Muscle layer of duodenum (tissue), 2 donors: ENCODE data around the gene UBE3D.

ENCODE experiments used
- H3K27ac ChIP-seq: one replicate; pipeline ENCODE4 v1.7.0; 2013; ENCODE audit warnings: mild to moderate bottlenecking, low read length
- H3K27me3 ChIP-seq: one replicate; pipeline ENCODE4 v1.7.0; 2013; ENCODE audit warnings: low read depth, mild to moderate bottlenecking, control low read depth, low read length
- H3K36me3 ChIP-seq, 2 donors: one replicate each; pipeline ENCODE4 v1.7.0; 2013; ENCODE audit warnings: low read length in 2 of 2, control low read depth in 1 of 2, mild to moderate bottlenecking in 1 of 2; ENCODE audit not compliant: insufficient read depth in 2 of 2, control insufficient read depth in 1 of 2
- H3K4me1 ChIP-seq, 2 donors: one replicate each; pipeline ENCODE4 v1.7.0; 2013; ENCODE audit warnings: low read length in 2 of 2, mild to moderate bottlenecking in 2 of 2, control low read depth in 1 of 2, moderate library complexity in 1 of 2; ENCODE audit not compliant: insufficient read depth in 2 of 2, control insufficient read depth in 1 of 2
- H3K4me3 ChIP-seq, 2 donors: one replicate each; pipeline ENCODE4 v1.7.0; 2013; ENCODE audit warnings: low read length in 2 of 2, low read depth in 1 of 2, mild to moderate bottlenecking in 1 of 2
- H3K9me3 ChIP-seq, 2 donors: one replicate each; pipeline ENCODE4 v1.7.0; 2013; ENCODE audit warnings: low read length in 2 of 2, control low read depth in 1 of 2, mild to moderate bottlenecking in 1 of 2; ENCODE audit not compliant: control insufficient read depth in 1 of 2
- donor health status: healthy.

UBE3D gene

GRCh38 chr6:82971877-82972460 lies 93.7 kb downstream of the UBE3D start:
- Histone ChIP-seq H3K36me3 (no peaks in the 10 kb centered on the region), H3K27ac (no peak overlapping the region), H3K4me3 (no peak overlapping the region), H3K27me3 (no peaks in the 10 kb centered on the region), H3K9me3 (no peaks in the 10 kb centered on the region), H3K4me1 (no peaks in the 10 kb centered on the region)

- H3K4me1 ChIP-seq, result no peaks in the 10 kb centered on the region
- no peak overlapping the region for H3K27ac ChIP-seq
Measured at GRCh38 chr6:82970839-82971238, 94.8 kb downstream of the UBE3D start.

DNA sequence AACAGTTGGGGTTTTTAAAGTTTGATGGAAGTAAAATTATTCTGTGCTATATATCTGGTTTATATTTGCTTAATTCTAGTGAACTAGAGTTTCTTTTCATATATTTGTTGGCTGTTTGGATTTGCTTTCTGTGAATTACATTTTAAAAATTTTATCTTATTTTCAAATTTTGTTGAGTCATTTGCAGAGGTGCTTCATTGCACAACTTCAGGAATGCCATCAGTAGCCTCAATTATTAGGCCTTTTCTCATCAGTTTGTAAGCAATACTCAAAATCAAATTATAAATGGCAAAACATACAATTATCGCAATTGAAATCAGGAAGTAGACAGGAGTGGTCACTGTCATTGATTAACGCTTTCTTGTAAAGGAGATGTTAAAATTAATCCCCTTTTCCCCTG lies 96.9 kb downstream of the UBE3D start:
- no peak overlapping the region for H3K27ac ChIP-seq
- no peak overlapping the region for H3K4me3 ChIP-seq
- no peaks in the 10 kb centered on the region for H3K36me3 ChIP-seq
- H3K27me3 ChIP-seq, result no peaks in the 10 kb centered on the region
- no peaks in the 10 kb centered on the region for H3K4me1 ChIP-seq
- H3K9me3 ChIP-seq, result no peaks in the 10 kb centered on the region

More at GRCh38 chr6:82970839-82971238, 94.8 kb downstream of the UBE3D start:
- no peak overlapping the region for H3K4me3 ChIP-seq
- no peaks in the 10 kb centered on the region for H3K36me3 ChIP-seq
- no peaks in the 10 kb centered on the region for H3K27me3 ChIP-seq
- no peaks in the 10 kb centered on the region for H3K9me3 ChIP-seq

DNA sequence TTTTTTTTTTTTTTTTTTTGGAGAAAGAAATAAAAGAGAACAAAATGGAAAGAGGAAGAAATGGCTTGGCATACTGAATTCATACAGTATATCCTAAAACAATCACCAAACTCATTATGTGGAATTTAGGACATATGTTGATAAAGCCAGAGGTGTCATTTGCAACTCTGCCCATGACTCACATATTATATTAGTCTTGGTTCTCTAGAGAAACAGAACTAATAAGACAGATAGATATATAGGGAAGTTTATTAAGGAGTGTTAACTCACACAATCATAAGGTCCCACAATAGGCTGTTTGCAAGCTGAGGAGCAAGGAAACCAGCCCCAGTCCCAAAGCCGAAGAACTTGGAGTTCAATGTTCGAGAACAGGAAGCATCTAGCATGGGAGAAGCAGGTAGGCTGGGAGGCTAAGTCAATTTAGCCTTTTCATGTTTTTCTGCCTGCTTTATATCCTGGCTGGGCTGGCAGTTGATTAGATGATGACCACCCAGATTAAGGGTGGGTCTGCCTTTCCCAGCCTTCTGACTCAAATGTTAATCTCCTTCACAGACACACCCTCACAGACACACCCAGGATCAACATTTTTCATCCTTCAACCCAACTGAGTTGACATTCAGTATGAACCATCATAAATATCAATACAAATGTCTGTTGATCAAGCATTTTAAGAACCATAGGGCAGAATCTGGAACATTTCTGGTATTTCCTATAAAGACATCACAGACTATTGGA lies 102.3 kb downstream of the UBE3D start:
- no peaks in the 10 kb centered on the region for H3K9me3 ChIP-seq
- no peaks in the 10 kb centered on the region for H3K36me3 ChIP-seq
- H3K4me1 ChIP-seq, result no peaks in the 10 kb centered on the region
- H3K4me3 ChIP-seq, result no peak overlapping the region
- no peak overlapping the region for H3K27ac ChIP-seq
- H3K27me3 ChIP-seq, result no peaks in the 10 kb centered on the region

DNA sequence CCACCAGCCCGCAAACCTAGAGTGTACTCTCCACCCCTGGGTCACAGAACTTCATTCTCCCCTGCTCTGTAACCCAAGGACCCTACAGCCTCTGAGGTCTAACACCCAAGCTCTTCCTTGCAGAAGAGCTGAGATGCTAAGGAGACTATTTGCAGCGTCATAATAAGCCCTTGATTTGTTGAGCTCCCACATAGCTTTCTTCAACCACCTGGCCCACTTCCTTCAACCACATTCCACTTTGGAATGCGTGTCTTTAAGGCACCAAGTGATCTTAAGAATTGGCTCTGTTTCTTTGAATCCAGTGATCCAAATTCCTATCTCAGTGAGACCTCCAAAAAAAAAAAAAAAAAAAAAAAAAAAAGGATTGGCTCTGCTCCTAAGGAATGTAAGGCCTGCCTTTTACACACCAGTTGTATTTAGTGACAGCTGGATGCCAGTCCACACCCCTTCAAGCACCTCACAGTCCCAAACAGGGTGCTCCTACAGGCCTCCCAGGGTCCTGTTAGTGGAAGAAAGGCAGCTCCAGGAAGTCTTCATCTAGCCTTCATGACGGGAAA lies 106.2 kb downstream of the UBE3D start:
- Histone ChIP-seq H3K36me3 (peaks cover 0 to 3% of the 10 kb centered on the region in 2 donors), H3K4me1 (no peaks in the 10 kb centered on the region), H3K9me3 (no peaks in the 10 kb centered on the region), H3K27me3 (no peaks in the 10 kb centered on the region), H3K4me3 (no peak overlapping the region), H3K27ac (no peak overlapping the region)

DNA sequence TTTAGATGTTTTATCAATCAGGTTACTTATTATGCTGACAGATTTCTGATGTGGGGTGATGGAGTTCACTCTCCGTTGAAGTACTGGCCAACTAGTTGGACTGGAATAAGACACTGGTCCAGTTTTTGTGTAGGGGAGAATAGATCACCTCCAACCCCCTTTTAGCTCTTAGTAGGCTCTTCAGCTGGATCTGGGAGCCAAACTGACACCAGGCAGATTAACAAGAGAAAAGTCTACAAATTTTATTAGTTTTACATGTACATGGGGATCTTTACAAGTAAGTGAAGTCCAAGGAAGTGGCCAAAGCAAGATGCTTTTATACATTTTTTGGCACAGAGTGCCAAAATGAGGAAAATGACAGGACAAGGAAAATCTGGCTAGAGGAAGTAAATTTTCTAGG lies 107.1 kb downstream of the UBE3D start:
- Histone ChIP-seq H3K36me3 (peaks cover 0 to 3% of the 10 kb centered on the region in 2 donors), H3K4me3 (no peak overlapping the region), H3K27me3 (no peaks in the 10 kb centered on the region), H3K9me3 (no peaks in the 10 kb centered on the region), H3K4me1 (no peaks in the 10 kb centered on the region), H3K27ac (no peak overlapping the region)

- Histone ChIP-seq H3K4me1 (no peaks in the 10 kb centered on the region), H3K36me3 (peaks cover 0 to 3% of the 10 kb centered on the region in 2 donors), H3K4me3 (no peak overlapping the region), H3K27me3 (no peaks in the 10 kb centered on the region), H3K27ac (no peak overlapping the region), H3K9me3 (no peaks in the 10 kb centered on the region)
Measured at GRCh38 chr6:82957868-82958245, 107.8 kb downstream of the UBE3D start.

DNA sequence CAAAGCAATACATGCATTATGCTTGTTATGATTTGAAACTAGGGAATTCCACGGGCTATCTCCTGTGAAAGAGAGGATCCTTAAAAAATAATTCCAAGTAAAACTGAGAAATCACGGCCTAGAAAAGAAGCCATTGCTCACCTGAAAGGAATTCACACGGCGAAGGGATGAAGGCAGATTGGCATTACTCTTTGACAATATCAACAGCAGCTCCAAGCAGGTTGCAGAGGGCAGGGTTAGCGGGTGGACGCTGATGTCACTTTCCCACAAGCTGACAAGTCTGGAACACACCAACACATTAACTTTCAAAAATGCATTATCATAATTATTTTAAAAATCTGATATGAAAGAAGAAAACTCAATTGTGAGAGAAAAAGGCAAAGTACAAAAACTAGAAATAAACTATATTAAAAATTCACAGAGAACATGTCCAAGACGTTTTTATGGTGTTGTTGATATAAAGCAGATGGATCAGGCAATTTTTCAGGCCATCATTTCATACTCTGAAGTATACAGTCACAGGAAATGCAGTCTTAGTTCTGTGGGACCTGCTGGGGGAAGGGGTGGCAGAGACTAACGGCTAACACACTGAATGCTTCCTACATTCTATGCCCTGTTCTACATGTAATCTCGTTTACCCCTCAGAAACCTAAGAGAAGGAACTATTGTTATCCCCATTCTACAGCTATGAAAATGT lies 108.3 kb downstream of the UBE3D start:
- Histone ChIP-seq H3K27me3 (no peaks in the 10 kb centered on the region), H3K36me3 (peaks cover 0 to 3% of the 10 kb centered on the region in 2 donors), H3K4me3 (no peak overlapping the region), H3K4me1 (no peaks in the 10 kb centered on the region), H3K9me3 (no peaks in the 10 kb centered on the region), H3K27ac (no peak overlapping the region)

GRCh38 chr6:82955841-82956240 lies 109.8 kb downstream of the UBE3D start:
- Histone ChIP-seq H3K9me3 (no peaks in the 10 kb centered on the region), H3K27ac (no peak overlapping the region), H3K4me1 (no peaks in the 10 kb centered on the region), H3K36me3 (peaks cover 0 to 9% of the 10 kb centered on the region in 2 donors), H3K4me3 (no peak overlapping the region), H3K27me3 (no peaks in the 10 kb centered on the region)

GRCh38 chr6:82954937-82955577 lies 110.6 kb downstream of the UBE3D start:
- Histone ChIP-seq H3K27ac (no peak overlapping the region), H3K36me3 (peaks cover 0 to 9% of the 10 kb centered on the region in 2 donors), H3K4me3 (no peak overlapping the region), H3K9me3 (peaks cover 0 to 2% of the 10 kb centered on the region in 2 donors), H3K27me3 (no peaks in the 10 kb centered on the region), H3K4me1 (no peaks in the 10 kb centered on the region)

- no peak overlapping the region for H3K4me3 ChIP-seq
- peaks cover 0 to 9% of the 10 kb centered on the region in 2 donors for H3K36me3 ChIP-seq
- no peaks in the 10 kb centered on the region for H3K27me3 ChIP-seq
- peaks cover 0 to 4% of the 10 kb centered on the region in 2 donors for H3K9me3 ChIP-seq
- H3K27ac ChIP-seq, result no peak overlapping the region
- no peaks in the 10 kb centered on the region for H3K4me1 ChIP-seq
Measured at GRCh38 chr6:82954356-82954755, 111.3 kb downstream of the UBE3D start.
